BLaER1 treated with 17β-estradiol and CSF1 and Interleukin-3, amounts not matched to agents 10 nM and 100 nM (cell line): ENCODE data around the gene CCDC159.
"Not testable (repeated sequence)": the region's sequence is repeated elsewhere in the genome, so short reads cannot be mapped to it uniquely, and the experiment has no call there.

Experiments used
- H3K27ac ChIP-seq, 11 experiments: shearing (Covaris generic); formaldehyde crosslinking; 2 replicates each; pipeline ENCODE4 v1.8.1; 2022
- H3K27me3 ChIP-seq, 11 experiments: shearing (Covaris generic); formaldehyde crosslinking; 2 replicates each; pipeline ENCODE4 v1.8.1; 2022
- H3K36me3 ChIP-seq, 11 experiments: shearing (Covaris generic); formaldehyde crosslinking; 2 replicates each; pipeline ENCODE4 v1.8.1; 2022
- H3K4me1 ChIP-seq, 10 experiments: shearing (Covaris generic); formaldehyde crosslinking; 2 replicates each; pipeline ENCODE4 v1.8.1; 2022
- H3K4me2 ChIP-seq, 11 experiments: shearing (Covaris generic); formaldehyde crosslinking; 2 replicates each; pipeline ENCODE4 v1.8.1; 2022
- H3K4me3 ChIP-seq, 10 experiments: shearing (Covaris generic); formaldehyde crosslinking; 2 replicates each; pipeline ENCODE4 v1.8.1; 2022
- H3K9ac ChIP-seq, 11 experiments: shearing (Covaris generic); formaldehyde crosslinking; 2 replicates each; pipeline ENCODE4 v1.8.1; 2022
- H3K9me3 ChIP-seq, 11 experiments: shearing (Covaris generic); formaldehyde crosslinking; replicated peaks in 1 of 11; 2 replicates each; pipeline ENCODE4 v1.8.1; 2022
- H4K20me1 ChIP-seq, 11 experiments: shearing (Covaris generic); formaldehyde crosslinking; 2 replicates each; pipeline ENCODE4 v1.8.1; 2022
- Cebpa-rat ChIP-seq, 11 experiments: shearing (Covaris generic); IDR thresholded peaks; 2 replicates each; pipeline ENCODE4 v1.8.1; 2022

CCDC159 gene

GRCh38 chr19:11342429-11342828 lies 3.9 kb upstream of the CCDC159 start:
- Histone ChIP-seq H4K20me1 (peaks cover 0 to 6% (median 0%) of the 10 kb centered on the region in 11 experiments; a peak in 1 of 22 replicates), H3K9me3 (peaks cover 0 to 6% (median 0%) of the 10 kb centered on the region in 11 experiments; a peak in 5 of 22 replicates), H3K27ac (peak overlapping the region in 4 of 11 experiments; percentile 6 to 63 (median 50); a peak in 3 of 22 replicates), H3K4me2 (peak overlapping the region in 1 of 11 experiments; percentile 91; a peak in 2 of 22 replicates), H3K27me3 (no peaks in the 10 kb centered on the region), H3K4me3 (no peak overlapping the region), H3K36me3 (peaks cover 0 to 35% (median 15%) of the 10 kb centered on the region in 11 experiments; a peak in 19 of 22 replicates), H3K9ac (no peak overlapping the region), H3K4me1 (peaks cover 54 to 69% (median 65%) of the 10 kb centered on the region in 10 experiments)
- no peak for TF ChIP-seq Cebpa-rat (IDR thresholded peaks at IDR 0.05)

- H3K36me3 ChIP-seq: peaks cover 4 to 33% (median 16%) of the 10 kb centered on the region in 11 experiments; a peak in 20 of 22 replicates
- H3K4me1 ChIP-seq: peaks cover 34 to 52% (median 48%) of the 10 kb centered on the region in 10 experiments
- peaks cover 4 to 19% (median 11%) of the 10 kb centered on the region in 11 experiments; a peak in 19 of 22 replicates for H3K9me3 ChIP-seq
- TF ChIP-seq Cebpa-rat (IDR thresholded peaks at IDR 0.05): no peak
- H3K27me3 ChIP-seq: no peaks in the 10 kb centered on the region
- H4K20me1 ChIP-seq: no peaks in the 10 kb centered on the region
- H3K27ac ChIP-seq: peak overlapping the region in 10 of 11 experiments; percentile 81 to 93 (median 88); a peak in 19 of 22 replicates
- peak overlapping the region; percentile 72 to 89 (median 80) for H3K4me3 ChIP-seq
- H3K9ac ChIP-seq: peak overlapping the region; percentile 77 to 92 (median 88)
- peak overlapping the region; percentile 89 to 98 (median 96) for H3K4me2 ChIP-seq
Observed at GRCh38 chr19:11345122-11345803, 1.1 kb upstream of the CCDC159 start.

- Histone ChIP-seq H3K9me3 (peaks cover 4 to 13% (median 9%) of the 10 kb centered on the region in 11 experiments; a peak in 19 of 22 replicates), H3K9ac (peak overlapping the region in 6 of 11 experiments; percentile 78 to 90 (median 88); a peak in 7 of 22 replicates), H3K4me2 (peak overlapping the region; percentile 73 to 97 (median 82); a peak in 20 of 22 replicates), H3K27ac (peak overlapping the region in 9 of 11 experiments; percentile 43 to 93 (median 86); a peak in 15 of 22 replicates), H3K4me1 (peaks cover 38 to 53% (median 47%) of the 10 kb centered on the region in 10 experiments), H4K20me1 (no peaks in the 10 kb centered on the region), H3K4me3 (no peak overlapping the region), H3K27me3 (no peaks in the 10 kb centered on the region), H3K36me3 (peaks cover 0 to 18% (median 4%) of the 10 kb centered on the region in 11 experiments; a peak in 11 of 22 replicates)
- TF ChIP-seq Cebpa-rat (IDR thresholded peaks at IDR 0.05): no peak
Observed at GRCh38 chr19:11347546-11348039, 1.3 kb downstream of the CCDC159 start.

GRCh38 chr19:11349171-11349570 lies 2.9 kb downstream of the CCDC159 start:
- H4K20me1 ChIP-seq: no peaks in the 10 kb centered on the region
- no peak overlapping the region for H3K4me3 ChIP-seq
- peaks cover 0 to 7% (median 0%) of the 10 kb centered on the region in 11 experiments; a peak in 3 of 22 replicates for H3K36me3 ChIP-seq
- H3K27me3 ChIP-seq: no peaks in the 10 kb centered on the region
- peaks cover 4 to 13% (median 9%) of the 10 kb centered on the region in 11 experiments; a peak in 19 of 22 replicates for H3K9me3 ChIP-seq
- TF ChIP-seq Cebpa-rat (IDR thresholded peaks at IDR 0.05): no peak
- no peak overlapping the region for H3K4me2 ChIP-seq
- no peak overlapping the region for H3K9ac ChIP-seq
- H3K27ac ChIP-seq: 0 out of 22 replicates have a peak overlapping the region, but pooled peaks of 1 of the 11 experiments have one; percentile 93
- H3K4me1 ChIP-seq: peaks cover 28 to 40% (median 33%) of the 10 kb centered on the region in 10 experiments

GRCh38 chr19:11354102-11354501 lies 7.8 kb downstream of the CCDC159 start:
- not testable (repeated sequence) for H3K27ac ChIP-seq, H3K4me2 ChIP-seq, H3K9ac ChIP-seq, H3K27me3 ChIP-seq, H3K4me3 ChIP-seq, H3K9me3 ChIP-seq
- Histone ChIP-seq H4K20me1 (peaks cover 0 to 25% (median 0%) of the 10 kb centered on the region in 11 experiments; a peak in 8 of 22 replicates), H3K36me3 (peaks cover 0 to 13% (median 0%) of the 10 kb centered on the region in 11 experiments; a peak in 5 of 22 replicates), H3K4me1 (peaks cover 11 to 29% (median 18%) of the 10 kb centered on the region in 10 experiments; a peak in 18 of 20 replicates)

GRCh38 chr19:11355160-11356073 lies 9.1 kb downstream of the CCDC159 start, which contains the start of gene PLPPR2:
Gene PLPPR2, plus strand, starts transcription at chr19:11355432. Its CDS starts 2,242 bp downstream, at chr19:11357674.
- peaks cover 0 to 20% (median 0%) of the 10 kb centered on the region in 11 experiments; a peak in 7 of 22 replicates for H3K36me3 ChIP-seq
- H3K9me3 ChIP-seq: no peaks in the 10 kb centered on the region
- H3K27ac ChIP-seq: peak within 1 kb of the TSS in 10 of 11 experiments; percentile 42 to 81 (median 63); a peak in 16 of 22 replicates
- peak within 1 kb of the TSS; percentile 50 to 73 (median 60) for H3K4me3 ChIP-seq
- no peaks in the 10 kb centered on the region for H3K27me3 ChIP-seq
- H3K4me2 ChIP-seq: peak within 1 kb of the TSS; percentile 76 to 98 (median 87)
- TF ChIP-seq Cebpa-rat (IDR thresholded peaks at IDR 0.05): no peak
- H3K9ac ChIP-seq: peak within 1 kb of the TSS; percentile 62 to 80 (median 75); a peak in 21 of 22 replicates
- H4K20me1 ChIP-seq: peaks cover 0 to 29% (median 0%) of the 10 kb centered on the region in 11 experiments; a peak in 8 of 22 replicates
- peaks cover 11 to 30% (median 18%) of the 10 kb centered on the region in 10 experiments; a peak in 18 of 20 replicates for H3K4me1 ChIP-seq

- Histone ChIP-seq H3K9ac (peak overlapping the region in 9 of 11 experiments; percentile 70 to 80 (median 76); a peak in 16 of 22 replicates), H3K4me1 (peaks cover 10 to 26% (median 18%) of the 10 kb centered on the region in 10 experiments; a peak in 18 of 20 replicates), H3K36me3 (peaks cover 0 to 27% (median 2%) of the 10 kb centered on the region in 11 experiments; a peak in 10 of 22 replicates), H3K9me3 (no peaks in the 10 kb centered on the region), H3K27ac (peak overlapping the region in 2 of 11 experiments; percentile 80 to 81; a peak in 5 of 22 replicates), H4K20me1 (peaks cover 0 to 31% (median 0%) of the 10 kb centered on the region in 11 experiments; a peak in 8 of 22 replicates), H3K4me2 (peak overlapping the region; percentile 76 to 98 (median 87)), H3K4me3 (peak overlapping the region; percentile 50 to 73 (median 60); a peak in 17 of 20 replicates), H3K27me3 (no peaks in the 10 kb centered on the region)
- no peak for TF ChIP-seq Cebpa-rat (IDR thresholded peaks at IDR 0.05)
Observed at GRCh38 chr19:11356074-11356397, 9.7 kb downstream of the CCDC159 start.
